Left renal pelvis (tissue), 4 donors: Measurements from ENCODE around the gene BOD1L1. TPM values are rescaled to one million over a fixed set of nuclear protein-coding genes. Genes with fewer than 3 reads are reported as not detected.

Experiments
- DNase-seq, 4 donors: peaks; one replicate each; pipeline ENCODE4 v3.0.0-alpha.2; 2013; ENCODE audit warnings: low read depth in 4 of 4, low spot score in 3 of 4
- polyA plus RNA-seq, 4 donors: library from polyadenylated mRNA; unstranded; fragments of 120-200 nt; gene quantifications; one replicate each; pipeline ENCODE4 v1.2.1, GENCODE V29; 2013; ENCODE audit not compliant: insufficient read length in 4 of 4

Gene BOD1L1
- polyA plus RNA-seq, 4 donors: 51.7 to 60.2 (median 56.0) TPM

DNA sequence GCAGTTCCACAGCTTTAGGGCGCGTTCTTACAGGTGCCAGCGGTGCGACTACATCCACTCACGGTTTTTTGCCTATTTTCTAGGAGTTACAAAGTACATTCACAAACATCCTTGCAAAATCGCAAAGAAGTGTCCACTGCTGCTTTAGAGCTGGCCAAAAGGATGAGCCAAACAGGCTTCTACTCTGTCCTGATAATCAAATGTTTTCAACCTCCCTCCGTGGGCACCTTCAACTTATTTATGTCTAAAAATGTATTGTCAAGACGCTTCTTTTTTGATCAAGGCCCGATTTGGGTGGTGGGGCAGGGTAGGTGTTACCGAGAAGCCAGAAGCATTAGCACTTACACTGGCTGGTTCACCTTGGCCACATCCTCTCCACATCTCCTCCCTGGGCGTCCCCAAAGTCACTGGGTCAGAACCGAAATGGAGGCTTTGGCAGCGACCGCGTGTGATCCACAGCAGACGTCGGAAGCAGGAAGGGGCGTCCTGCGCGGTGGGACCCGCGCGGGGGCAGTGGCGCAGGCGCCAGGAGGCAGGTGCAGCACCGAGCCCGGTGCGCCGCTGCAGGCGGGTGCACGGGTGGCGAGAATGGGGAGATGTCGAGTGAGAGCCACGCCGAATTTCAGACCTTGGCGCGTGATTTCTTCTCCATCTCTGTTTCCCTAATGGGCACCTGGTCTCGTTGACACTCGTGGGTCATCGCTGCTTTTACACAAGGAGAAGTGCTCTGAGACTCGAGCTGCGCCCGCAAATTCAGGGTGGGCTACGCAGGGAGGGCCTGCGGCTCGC lies 100.1 kb downstream of the BOD1L1 start:
- DNase-seq: no peak

- no peak for DNase-seq
Measured at GRCh38 chr4:13526658-13527057, 100.9 kb downstream of the BOD1L1 start.

DNA sequence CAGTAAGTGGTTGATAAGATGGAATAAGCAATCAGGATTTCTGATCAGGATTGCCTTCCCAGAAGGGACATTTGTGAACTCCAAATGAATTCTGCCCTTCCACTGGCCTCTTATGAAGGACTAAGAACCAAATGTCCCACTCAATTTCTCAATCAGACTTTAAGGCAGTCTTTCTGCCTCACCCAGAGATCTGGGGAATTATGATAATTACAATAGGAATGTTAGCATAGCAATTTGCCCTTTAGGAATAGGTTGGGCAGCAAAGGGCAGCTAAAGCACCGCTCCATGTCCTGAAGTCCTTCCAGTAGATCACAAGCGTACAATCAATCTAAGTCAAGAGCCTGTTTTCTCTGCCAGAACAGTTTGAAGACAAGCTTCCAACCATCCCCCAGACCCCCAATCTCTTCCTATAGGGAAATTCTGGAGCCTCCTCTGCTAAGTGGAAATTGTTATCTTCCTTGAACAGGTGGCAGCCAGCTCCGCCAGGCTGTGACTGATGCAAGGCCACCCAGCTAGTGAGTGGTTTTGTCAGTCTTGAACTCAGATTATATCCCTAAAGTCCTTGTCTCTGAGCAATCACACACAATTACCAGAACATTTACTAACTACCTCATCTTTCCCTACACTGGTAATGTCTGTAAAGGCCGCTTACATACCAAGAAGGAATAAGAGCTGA lies 101.8 kb downstream of the BOD1L1 start:
- DNase-seq: no peak

DNA sequence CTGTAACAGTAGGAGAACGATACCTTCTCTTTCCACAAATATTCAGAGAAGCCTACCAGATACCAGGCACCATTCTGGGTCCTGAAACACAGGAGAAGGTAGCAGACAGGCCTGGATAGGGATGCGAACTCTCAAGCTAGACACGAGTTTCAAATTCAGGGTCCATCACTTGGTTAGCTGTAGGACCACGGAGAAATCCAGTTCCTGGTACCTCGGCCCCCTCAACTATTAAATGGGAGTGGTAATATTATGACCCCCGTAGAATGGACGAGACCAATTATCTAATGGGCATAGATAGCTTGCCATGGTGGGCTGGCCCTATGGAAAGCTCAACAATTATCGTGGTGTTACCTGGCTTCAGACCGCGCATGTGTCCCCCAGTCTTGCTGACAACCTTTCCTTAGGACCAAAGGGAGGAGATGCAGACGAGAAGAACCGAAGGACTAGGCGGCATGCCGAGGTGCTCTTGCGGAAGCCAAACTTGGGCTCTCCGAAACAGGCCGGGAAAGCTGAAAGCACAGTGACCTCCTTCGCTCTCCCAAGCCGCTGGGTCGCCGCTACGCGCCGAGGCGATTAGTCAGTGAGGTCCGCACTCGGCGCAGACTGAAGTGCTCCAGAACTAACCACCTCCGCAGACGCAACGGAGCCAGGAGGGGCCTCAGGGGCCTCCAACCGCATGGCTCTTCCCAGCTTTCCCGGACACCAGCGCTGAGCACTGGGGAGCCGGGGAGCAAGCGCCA lies 102.9 kb downstream of the BOD1L1 start:
- no peak for DNase-seq

DNA sequence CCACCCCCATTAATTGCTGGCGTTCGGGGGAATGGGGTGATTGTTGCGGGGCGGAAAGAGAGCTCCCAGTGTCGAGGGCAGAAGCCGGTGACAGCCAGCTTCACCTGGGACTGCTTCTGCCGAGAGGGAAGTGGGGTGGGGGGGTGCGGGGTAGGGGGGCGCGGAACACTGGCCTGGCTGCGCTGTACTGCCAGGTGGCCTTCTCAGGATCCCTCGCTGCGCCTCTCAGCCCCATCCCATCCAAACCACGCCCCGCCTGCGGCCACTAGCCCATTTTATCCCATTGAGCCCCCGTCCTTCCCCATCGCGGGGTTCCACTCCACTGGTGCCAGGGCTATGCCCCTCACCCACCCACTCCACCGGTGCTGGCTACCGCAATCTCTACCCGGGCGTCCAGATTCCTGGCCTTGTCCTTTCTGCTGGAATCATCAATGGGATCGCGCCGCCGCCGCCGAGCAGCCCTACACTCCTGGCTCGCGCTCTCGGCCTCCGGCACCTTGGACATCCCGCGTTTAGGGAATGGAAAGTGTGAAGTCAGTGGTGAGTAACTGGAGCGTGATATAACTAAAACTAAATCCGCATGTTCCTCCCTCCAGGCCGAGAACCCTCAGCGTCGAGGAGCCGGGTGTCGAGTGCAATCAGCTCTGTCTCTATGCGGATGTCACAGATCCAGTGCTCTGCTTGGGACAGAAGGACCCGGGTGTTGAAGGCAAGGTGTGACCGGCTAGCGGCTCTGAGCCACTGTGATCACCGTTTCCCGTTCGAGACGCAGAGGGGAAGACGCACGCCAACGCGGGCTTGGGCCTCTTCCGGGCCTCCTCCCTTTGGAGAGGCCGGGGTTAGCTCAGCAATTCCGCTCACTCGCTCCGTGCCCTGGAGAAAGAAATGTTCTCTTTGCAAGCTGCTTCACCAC lies 103.7 kb downstream of the BOD1L1 start:
- no peak for DNase-seq

DNA sequence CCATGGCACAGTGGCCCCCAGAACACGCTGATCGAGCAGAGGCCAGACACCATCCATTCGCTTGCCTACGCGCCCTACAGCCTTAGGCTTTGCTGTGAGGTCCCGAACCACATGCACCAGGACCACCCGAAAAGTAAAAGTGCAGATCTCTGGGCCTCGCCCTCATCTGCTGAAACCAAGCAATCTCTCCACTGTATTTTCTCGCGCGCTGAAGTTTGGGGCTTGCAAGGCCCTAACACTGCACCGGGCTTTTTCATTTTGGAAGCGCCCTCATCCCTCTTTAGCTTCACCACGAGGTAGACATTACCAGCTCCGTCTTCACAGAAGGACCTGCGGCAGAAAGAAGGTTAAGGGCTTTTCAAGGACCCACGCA lies 104.4 kb downstream of the BOD1L1 start:
- no peak for DNase-seq

DNA sequence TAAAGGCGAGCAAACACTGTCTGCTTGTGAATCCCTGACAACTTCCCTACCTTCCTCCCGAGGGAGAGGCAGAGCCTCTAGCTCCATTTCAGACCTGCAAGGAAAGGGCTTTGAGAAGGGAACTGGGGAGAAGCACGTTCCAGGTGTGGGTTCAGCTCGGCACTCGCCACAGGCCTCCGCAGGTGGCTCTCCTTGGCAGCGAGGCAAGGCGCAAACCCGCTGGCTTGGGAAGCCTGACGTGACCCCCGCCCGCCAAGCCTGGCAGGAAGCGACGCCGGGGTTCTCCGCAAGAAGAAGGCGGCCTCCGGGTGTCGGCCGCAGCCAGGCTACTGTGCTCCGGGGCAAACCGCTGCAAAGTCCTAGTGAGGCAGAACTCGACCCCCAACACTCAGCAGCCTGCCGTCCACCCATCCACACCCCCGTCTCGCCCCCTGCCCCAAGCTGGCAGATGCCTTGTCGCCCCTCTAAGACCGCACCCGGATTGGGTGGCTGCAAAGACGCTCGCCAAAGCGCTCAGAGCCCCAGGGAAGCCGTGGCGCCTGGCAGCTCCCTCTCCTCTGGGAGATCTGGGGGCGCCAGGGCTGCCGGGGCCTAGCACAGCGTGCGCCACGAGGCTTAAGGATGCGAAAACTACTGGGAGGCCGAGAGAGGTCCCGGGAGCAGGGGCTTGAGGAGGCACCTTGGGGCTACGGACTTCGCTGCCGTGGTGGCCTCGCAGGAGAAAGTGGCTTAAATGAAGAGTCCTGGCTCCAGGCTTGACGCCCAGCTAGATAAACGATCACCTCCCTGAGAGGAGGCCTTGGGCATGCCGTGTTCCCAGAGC lies 105.0 kb downstream of the BOD1L1 start:
- no peak for DNase-seq

DNA sequence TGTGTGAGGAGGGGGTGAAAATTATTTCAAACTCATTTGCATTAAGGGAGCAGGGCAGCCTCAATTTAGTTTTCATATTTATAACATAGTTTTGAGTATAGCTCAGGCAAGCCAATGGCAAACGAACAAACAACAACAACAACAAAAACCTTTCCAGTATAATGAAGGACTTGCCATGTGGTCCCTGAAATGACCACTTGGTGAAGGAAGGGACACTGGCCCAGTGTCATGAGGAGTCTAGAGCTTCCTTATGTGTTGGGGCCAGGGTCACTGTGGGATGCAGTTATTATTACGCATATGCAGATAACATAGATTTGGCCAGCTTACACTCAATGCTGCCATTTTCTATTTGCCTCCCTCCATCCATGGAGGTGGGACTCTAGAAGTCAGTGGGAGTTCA lies 106.5 kb downstream of the BOD1L1 start:
- no peak for DNase-seq

Other genes with a start within 250 kb of the BOD1L1 start
- 10 to 100 TPM; 29.6 to 40.0 (median 34.8) TPM for gene RAB28, start 143.4 kb downstream of the BOD1L1 start, polyA plus RNA-seq
- gene NKX3-2, start 83.2 kb downstream of the BOD1L1 start, polyA plus RNA-seq: under 1 TPM in 1 of 4 donors, not detected in 3; 0.06 TPM